ENCODE results near the gene CCDC157.

The CCDC157 gene

DNA sequence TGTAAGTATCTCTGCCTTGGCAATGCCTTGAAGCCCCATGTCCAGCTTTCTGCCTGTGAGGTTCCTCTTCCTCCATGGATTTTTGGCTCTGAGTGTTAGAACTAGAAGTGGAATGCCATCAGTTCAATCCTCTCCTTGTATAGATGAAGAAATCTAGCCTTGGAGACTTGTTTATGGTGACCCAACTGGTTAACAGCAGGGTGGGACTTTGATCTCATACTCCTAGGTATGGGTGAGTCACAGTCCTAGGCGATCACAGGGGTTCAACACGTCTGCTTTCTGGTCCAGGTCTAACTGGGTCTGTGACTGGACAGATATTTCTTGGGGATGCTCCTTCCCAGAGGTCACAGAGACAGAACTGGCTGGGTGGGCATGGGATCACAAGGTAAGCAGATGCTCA is 59.6 kb downstream of the CCDC157 start:
- no peak for DNase-seq (ENCODE audit: low spot score)

- no peak for DNase-seq (ENCODE audit: low spot score)
Measured at GRCh38 chr22:30416837-30417236, 60.0 kb downstream of the CCDC157 start.

GRCh38 chr22:30420347-30421125 is 63.7 kb downstream of the CCDC157 start:
- no peak for DNase-seq (ENCODE audit: low spot score)

DNA sequence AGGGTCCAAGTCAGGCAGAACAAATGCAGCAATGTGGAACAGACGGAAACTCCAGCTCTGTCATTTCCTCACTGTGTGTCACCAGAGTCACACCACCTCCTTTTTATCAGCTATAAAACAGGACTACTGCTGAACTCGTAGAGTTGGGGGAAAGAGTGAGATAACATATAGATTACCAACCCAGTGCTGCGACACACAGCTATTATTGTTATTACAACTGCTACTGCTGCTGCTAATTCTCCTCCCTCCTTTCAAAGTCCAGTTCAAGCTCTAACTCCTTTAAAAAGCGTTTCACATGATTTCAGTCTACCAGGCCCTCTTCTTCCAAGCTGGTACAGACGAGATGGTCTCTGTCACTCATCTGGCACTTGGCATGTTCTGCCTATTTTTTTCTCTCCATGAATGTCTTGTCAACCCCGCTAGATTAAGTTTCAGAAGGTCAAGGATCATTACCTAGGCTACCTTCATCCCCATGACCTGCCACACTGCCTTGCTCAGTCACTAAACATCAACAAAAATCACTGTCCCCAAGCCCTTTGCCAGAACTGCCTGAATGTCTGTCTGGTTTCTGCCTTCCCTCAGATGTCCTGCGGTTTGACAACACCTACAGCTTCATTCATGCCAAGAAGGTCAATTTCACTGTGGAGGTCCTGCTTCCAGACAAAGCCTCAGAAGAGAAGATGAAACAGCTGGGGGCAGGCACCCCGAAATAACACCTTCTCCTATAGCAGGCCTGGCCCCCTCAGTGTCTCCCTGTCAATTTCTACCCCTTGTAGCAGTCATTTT is 65.1 kb downstream of the CCDC157 start:
- DNase-seq (ENCODE audit: low spot score): no peak

GRCh38 chr22:30422481-30423300 is 65.9 kb downstream of the CCDC157 start:
- DNase-seq (ENCODE audit: low spot score): peak; percentile 74

- DNase-seq (ENCODE audit: low spot score): peak; percentile 54
Measured at GRCh38 chr22:30423301-30423958, 66.6 kb downstream of the CCDC157 start.

GRCh38 chr22:30423959-30424533 is 67.2 kb downstream of the CCDC157 start:
- peak; percentile 99 for DNase-seq (ENCODE audit: low spot score)

- DNase-seq (ENCODE audit: low spot score): no peak
Measured at GRCh38 chr22:30424534-30425326, 67.9 kb downstream of the CCDC157 start.

DNA sequence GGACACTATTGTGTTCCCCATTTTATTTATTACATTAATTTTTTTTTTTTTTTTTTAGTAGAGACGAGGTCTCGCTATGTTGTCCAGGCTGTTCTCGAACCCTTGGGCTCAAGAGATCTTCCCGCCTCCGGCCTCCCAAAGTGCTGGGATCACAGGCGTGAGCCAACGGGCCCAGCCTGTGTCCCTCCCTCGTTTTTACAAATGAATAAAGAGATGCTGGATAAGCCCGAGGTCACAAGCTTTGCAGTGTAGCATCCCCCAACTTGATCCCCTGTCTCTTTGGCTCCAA is 68.5 kb downstream of the CCDC157 start:
- no peak for DNase-seq (ENCODE audit: low spot score)

DNA sequence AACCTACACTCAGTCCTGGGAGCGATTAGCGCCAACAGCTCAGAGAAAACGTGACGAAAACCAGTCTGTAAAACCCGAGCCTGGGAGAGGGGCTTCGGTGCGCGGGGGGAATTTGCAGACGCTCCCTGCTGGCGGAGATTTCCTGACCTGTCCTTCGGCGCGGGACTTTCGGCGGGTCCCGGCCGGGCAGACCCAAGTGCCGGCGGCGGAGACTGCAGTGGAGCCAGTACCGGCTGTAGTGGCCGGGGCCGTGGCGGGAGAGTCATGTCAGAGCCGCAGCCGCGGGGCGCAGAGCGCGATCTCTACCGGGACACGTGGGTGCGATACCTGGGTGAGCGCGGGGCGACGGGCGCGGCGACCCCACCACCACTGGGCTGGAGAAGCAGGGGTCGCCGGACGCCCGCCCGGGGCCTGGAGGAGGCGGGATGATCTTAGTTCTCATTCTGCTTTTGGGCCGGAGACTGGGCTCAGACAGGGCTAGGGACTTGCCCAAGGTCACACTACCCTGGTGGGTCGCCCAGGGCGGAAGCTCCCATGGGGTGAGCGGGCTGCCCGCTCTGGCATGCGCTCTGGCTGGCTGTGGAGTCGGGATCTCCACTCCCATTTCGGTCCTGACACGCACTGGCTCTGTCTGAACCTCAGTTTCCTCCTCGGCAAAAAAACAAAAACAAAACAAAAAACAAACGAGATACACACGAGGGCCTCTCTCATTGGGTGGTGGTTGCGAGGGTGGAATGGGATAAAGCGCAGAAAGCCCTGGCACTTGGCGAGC is 69.0 kb downstream of the CCDC157 start, which contains the start of gene MTFP1:
Gene MTFP1 (plus strand): TSS at position 153 of the 772 bp plus-strand sequence. CDS start 112 bp downstream, at position 265.
- DNase-seq (ENCODE audit: low spot score): peak; percentile 48
